ENCODE results near the gene TRH. TPM values are rescaled to one million over a fixed set of nuclear protein-coding genes. Genes with fewer than 3 reads are reported as not detected.

The TRH gene
- total and polyA plus RNA-seq, 2 donors, result 0.52 to 2.9 TPM

DNA sequence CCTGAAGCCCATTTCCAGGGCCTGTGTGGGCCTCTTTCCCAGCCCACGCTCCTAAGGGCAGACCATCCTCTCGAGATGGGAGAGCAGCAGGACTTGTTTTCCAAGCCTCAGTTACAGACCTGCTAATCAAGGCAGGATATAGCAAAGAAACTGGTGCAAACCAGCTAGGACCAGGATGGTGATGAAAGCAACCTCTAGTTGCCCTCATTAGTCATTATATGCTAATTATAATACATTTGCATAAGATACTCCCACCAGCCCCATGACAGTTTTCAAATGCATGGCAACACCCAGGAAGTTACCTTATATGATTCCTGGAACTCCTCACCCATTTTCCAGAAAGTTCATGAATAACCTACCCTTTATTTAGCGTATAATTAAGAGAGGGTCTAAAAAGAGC is 34.4 kb upstream of the TRH start:
- Histone ChIP-seq H3K27me3 (ENCODE audit: control insufficient read depth in 2 of 2, insufficient read depth in 1 of 2, low read length in 1 of 2) (no peaks in the 10 kb centered on the region), H3K36me3 (ENCODE audit: control insufficient read depth in 2 of 2, insufficient read depth in 2 of 2, low read length in 1 of 2) (no peaks in the 10 kb centered on the region), H3K9me3 (ENCODE audit: control insufficient read depth in 2 of 2, insufficient read depth in 1 of 2, low read length in 1 of 2) (no peaks in the 10 kb centered on the region), H3K27ac (ENCODE audit: low read depth in 1 of 2, low read length in 1 of 2) (no peak overlapping the region), H3K4me3 (ENCODE audit: low read length in 2 of 2) (no peak overlapping the region), H3K4me1 (ENCODE audit: control insufficient read depth in 2 of 2, insufficient read depth in 2 of 2, low read length in 2 of 2) (no peaks in the 10 kb centered on the region)
- WGBS, result 98% methylated on average over 3 of the region's 3 CpGs
- DNase-seq (ENCODE audit: low read depth in 6 of 9, low spot score in 9 of 9), result no peak

DNA sequence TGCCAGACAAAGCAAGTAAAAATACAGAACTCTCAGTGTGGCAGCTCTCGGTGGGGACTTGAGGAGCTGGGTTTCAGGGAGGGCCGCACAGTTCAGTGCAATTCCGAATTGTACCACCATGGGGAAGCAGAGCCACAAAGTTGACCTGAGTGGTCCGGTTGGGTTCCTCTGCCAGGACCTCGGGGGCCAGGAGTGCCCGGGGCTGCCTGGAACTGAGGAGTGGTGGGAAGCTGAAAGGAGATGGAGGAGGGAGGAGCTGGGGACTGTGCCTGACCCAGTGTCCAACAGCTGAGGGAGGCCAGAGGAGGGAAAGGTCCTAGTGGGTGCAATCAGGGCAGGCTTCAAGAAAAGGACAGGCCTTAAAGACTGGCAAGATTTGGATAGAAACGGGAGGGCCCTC is 32.2 kb upstream of the TRH start:
- WGBS, result 22% methylated on average over 7 of the region's 7 CpGs
- Histone ChIP-seq H3K27me3 (ENCODE audit: control insufficient read depth in 2 of 2, insufficient read depth in 1 of 2, low read length in 1 of 2) (no peaks in the 10 kb centered on the region), H3K36me3 (ENCODE audit: control insufficient read depth in 2 of 2, insufficient read depth in 2 of 2, low read length in 1 of 2) (no peaks in the 10 kb centered on the region), H3K4me1 (ENCODE audit: control insufficient read depth in 2 of 2, insufficient read depth in 2 of 2, low read length in 2 of 2) (no peaks in the 10 kb centered on the region), H3K9me3 (ENCODE audit: control insufficient read depth in 2 of 2, insufficient read depth in 1 of 2, low read length in 1 of 2) (no peaks in the 10 kb centered on the region), H3K4me3 (ENCODE audit: low read length in 2 of 2) (no peak overlapping the region), H3K27ac (ENCODE audit: low read depth in 1 of 2, low read length in 1 of 2) (no peak overlapping the region)
- DNase-seq (ENCODE audit: low read depth in 6 of 9, low spot score in 9 of 9), result peak in 6 of 9 donors; percentile 39 to 70 (median 51)

GRCh38 chr3:129943020-129943419 is 31.5 kb upstream of the TRH start:
- DNase-seq (ENCODE audit: low read depth in 6 of 9, low spot score in 9 of 9), result no peak
- 95% methylated on average over 3 of the region's 3 CpGs for WGBS
- no peaks in the 10 kb centered on the region for H3K36me3 ChIP-seq (ENCODE audit: control insufficient read depth in 2 of 2, insufficient read depth in 2 of 2, low read length in 1 of 2)
- no peak overlapping the region for H3K27ac ChIP-seq (ENCODE audit: low read depth in 1 of 2, low read length in 1 of 2)
- no peaks in the 10 kb centered on the region for H3K9me3 ChIP-seq (ENCODE audit: control insufficient read depth in 2 of 2, insufficient read depth in 1 of 2, low read length in 1 of 2)
- no peak overlapping the region for H3K4me3 ChIP-seq (ENCODE audit: low read length in 2 of 2)
- H3K27me3 ChIP-seq (ENCODE audit: control insufficient read depth in 2 of 2, insufficient read depth in 1 of 2, low read length in 1 of 2), result no peaks in the 10 kb centered on the region
- H3K4me1 ChIP-seq (ENCODE audit: control insufficient read depth in 2 of 2, insufficient read depth in 2 of 2, low read length in 2 of 2), result no peaks in the 10 kb centered on the region

GRCh38 chr3:129944709-129945108 is 29.8 kb upstream of the TRH start:
- Histone ChIP-seq H3K27ac (ENCODE audit: low read depth in 1 of 2, low read length in 1 of 2) (no peak overlapping the region), H3K9me3 (ENCODE audit: control insufficient read depth in 2 of 2, insufficient read depth in 1 of 2, low read length in 1 of 2) (no peaks in the 10 kb centered on the region), H3K4me3 (ENCODE audit: low read length in 2 of 2) (no peak overlapping the region), H3K4me1 (ENCODE audit: control insufficient read depth in 2 of 2, insufficient read depth in 2 of 2, low read length in 2 of 2) (no peaks in the 10 kb centered on the region), H3K36me3 (ENCODE audit: control insufficient read depth in 2 of 2, insufficient read depth in 2 of 2, low read length in 1 of 2) (no peaks in the 10 kb centered on the region), H3K27me3 (ENCODE audit: control insufficient read depth in 2 of 2, insufficient read depth in 1 of 2, low read length in 1 of 2) (no peaks in the 10 kb centered on the region)
- no peak for DNase-seq (ENCODE audit: low read depth in 6 of 9, low spot score in 9 of 9)
- 97% methylated on average over 7 of the region's 7 CpGs for WGBS

GRCh38 chr3:129947538-129948240 is 26.8 kb upstream of the TRH start:
- Histone ChIP-seq H3K27me3 (ENCODE audit: control insufficient read depth in 2 of 2, insufficient read depth in 1 of 2, low read length in 1 of 2) (no peaks in the 10 kb centered on the region), H3K4me3 (ENCODE audit: low read length in 2 of 2) (no peak overlapping the region), H3K9me3 (ENCODE audit: control insufficient read depth in 2 of 2, insufficient read depth in 1 of 2, low read length in 1 of 2) (no peaks in the 10 kb centered on the region), H3K4me1 (ENCODE audit: control insufficient read depth in 2 of 2, insufficient read depth in 2 of 2, low read length in 2 of 2) (peaks cover 7 to 17% of the 10 kb centered on the region in 2 donors), H3K36me3 (ENCODE audit: control insufficient read depth in 2 of 2, insufficient read depth in 2 of 2, low read length in 1 of 2) (no peaks in the 10 kb centered on the region), H3K27ac (ENCODE audit: low read depth in 1 of 2, low read length in 1 of 2) (no peak overlapping the region)
- DNase-seq (ENCODE audit: low read depth in 6 of 9, low spot score in 9 of 9), result no peak
- 71% methylated on average over 8 of the region's 8 CpGs for WGBS

DNA sequence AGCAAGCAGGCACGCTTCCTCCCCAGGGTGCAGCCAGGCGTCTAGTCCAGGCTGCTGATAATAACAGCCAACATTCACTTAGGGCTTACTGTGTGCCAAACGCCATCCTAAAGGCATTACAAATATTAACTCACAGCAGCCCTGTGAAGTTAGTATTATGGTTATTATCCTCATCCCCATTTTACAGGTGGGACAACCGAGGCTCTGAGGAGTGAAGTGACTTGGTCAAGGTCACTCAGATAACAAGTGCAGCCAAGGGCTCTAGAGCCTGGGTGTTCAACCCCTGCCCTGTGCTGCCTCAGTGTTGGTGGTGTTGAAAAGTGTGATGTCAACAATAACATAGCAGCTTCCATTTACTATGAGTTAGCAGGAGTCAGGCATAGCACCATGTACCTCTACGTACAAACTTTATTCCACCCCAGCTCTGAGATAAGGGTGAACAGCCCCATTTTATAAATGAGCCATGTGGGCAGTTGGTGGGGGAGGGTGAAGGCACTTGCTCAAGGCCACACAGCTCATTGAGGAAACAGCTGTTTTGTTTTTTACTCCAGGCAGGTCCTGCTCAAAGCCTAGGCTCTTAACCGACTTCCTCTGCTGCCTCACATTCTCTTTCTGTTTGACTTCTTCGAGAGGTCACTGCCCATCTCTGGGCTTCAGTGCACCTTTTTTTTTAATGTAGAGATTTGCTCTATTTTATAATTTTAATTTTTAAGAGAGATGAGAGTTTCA is 24.0 kb upstream of the TRH start:
- 62% methylated on average over 7 of the region's 7 CpGs for WGBS
- Histone ChIP-seq H3K4me3 (ENCODE audit: low read length in 2 of 2) (no peak overlapping the region), H3K9me3 (ENCODE audit: control insufficient read depth in 2 of 2, insufficient read depth in 1 of 2, low read length in 1 of 2) (peaks cover 0 to 7% of the 10 kb centered on the region in 2 donors), H3K27me3 (ENCODE audit: control insufficient read depth in 2 of 2, insufficient read depth in 1 of 2, low read length in 1 of 2) (no peaks in the 10 kb centered on the region), H3K36me3 (ENCODE audit: control insufficient read depth in 2 of 2, insufficient read depth in 2 of 2, low read length in 1 of 2) (no peaks in the 10 kb centered on the region), H3K4me1 (ENCODE audit: control insufficient read depth in 2 of 2, insufficient read depth in 2 of 2, low read length in 2 of 2) (peaks cover 25 to 41% of the 10 kb centered on the region in 2 donors), H3K27ac (ENCODE audit: low read depth in 1 of 2, low read length in 1 of 2) (no peak overlapping the region)
- peak in 1 of 9 donors; percentile 51 for DNase-seq (ENCODE audit: low read depth in 6 of 9, low spot score in 9 of 9)

DNA sequence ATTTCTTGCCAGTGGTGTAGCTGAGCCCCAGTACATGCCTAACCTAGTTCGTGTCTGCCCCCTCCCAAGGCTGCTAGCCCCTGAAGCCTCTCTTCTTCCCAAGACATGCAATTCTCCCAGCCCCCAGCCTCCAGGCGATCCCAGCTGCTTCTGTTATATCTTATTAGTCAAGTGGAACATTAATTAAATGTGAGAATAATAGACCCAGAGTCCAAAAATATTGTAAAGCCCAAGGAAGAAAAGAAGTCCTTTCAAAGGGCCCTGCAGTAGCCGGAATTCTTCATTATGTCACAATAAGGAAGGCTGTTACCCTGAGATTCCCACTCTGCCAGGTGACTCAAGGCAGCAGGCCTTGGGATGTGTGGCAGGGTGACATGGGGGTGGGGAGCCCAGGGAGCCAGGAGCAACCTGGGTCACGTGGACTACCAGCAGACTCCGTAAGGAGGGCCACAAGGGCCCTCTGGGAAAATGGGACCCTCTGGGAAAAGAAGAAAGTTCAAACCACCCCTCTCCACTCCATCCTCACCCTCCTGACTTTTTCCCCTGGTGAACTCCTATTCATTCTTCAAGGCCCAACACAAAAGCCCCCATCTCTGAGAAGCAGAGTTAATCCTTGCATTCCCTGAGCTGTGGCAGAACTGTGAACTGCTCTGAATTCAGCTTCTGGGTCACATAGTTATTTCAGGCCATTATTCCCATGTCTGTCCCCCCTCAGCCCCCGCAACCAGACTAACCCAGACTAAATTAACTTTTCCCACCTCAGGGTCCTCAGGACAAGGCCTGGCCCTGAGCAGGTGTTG is 21.8 kb upstream of the TRH start:
- H3K27me3 ChIP-seq (ENCODE audit: control insufficient read depth in 2 of 2, insufficient read depth in 1 of 2, low read length in 1 of 2), result no peaks in the 10 kb centered on the region
- peaks cover 25 to 41% of the 10 kb centered on the region in 2 donors for H3K4me1 ChIP-seq (ENCODE audit: control insufficient read depth in 2 of 2, insufficient read depth in 2 of 2, low read length in 2 of 2)
- 95% methylated on average over 6 of the region's 6 CpGs for WGBS
- H3K27ac ChIP-seq (ENCODE audit: low read depth in 1 of 2, low read length in 1 of 2), result no peak overlapping the region
- H3K4me3 ChIP-seq (ENCODE audit: low read length in 2 of 2), result no peak overlapping the region
- H3K9me3 ChIP-seq (ENCODE audit: control insufficient read depth in 2 of 2, insufficient read depth in 1 of 2, low read length in 1 of 2), result peaks cover 0 to 7% of the 10 kb centered on the region in 2 donors
- no peaks in the 10 kb centered on the region for H3K36me3 ChIP-seq (ENCODE audit: control insufficient read depth in 2 of 2, insufficient read depth in 2 of 2, low read length in 1 of 2)
- no peak for DNase-seq (ENCODE audit: low read depth in 6 of 9, low spot score in 9 of 9)

- 22% methylated on average over 5 of the region's 5 CpGs for WGBS
- no peak overlapping the region for H3K4me3 ChIP-seq (ENCODE audit: low read length in 2 of 2)
- no peaks in the 10 kb centered on the region for H3K36me3 ChIP-seq (ENCODE audit: control insufficient read depth in 2 of 2, insufficient read depth in 2 of 2, low read length in 1 of 2)
Measured at GRCh38 chr3:129953621-129954020, 20.9 kb upstream of the TRH start.

GRCh38 chr3:129954514-129954913 is 20.0 kb upstream of the TRH start:
- Histone ChIP-seq H3K27ac (ENCODE audit: low read depth in 1 of 2, low read length in 1 of 2) (peak overlapping the region; percentile 25 to 44), H3K27me3 (ENCODE audit: control insufficient read depth in 2 of 2, insufficient read depth in 1 of 2, low read length in 1 of 2) (no peaks in the 10 kb centered on the region), H3K36me3 (ENCODE audit: control insufficient read depth in 2 of 2, insufficient read depth in 2 of 2, low read length in 1 of 2) (no peaks in the 10 kb centered on the region), H3K4me3 (ENCODE audit: low read length in 2 of 2) (no peak overlapping the region), H3K4me1 (ENCODE audit: control insufficient read depth in 2 of 2, insufficient read depth in 2 of 2, low read length in 2 of 2) (peaks cover 25 to 41% of the 10 kb centered on the region in 2 donors), H3K9me3 (ENCODE audit: control insufficient read depth in 2 of 2, insufficient read depth in 1 of 2, low read length in 1 of 2) (peaks cover 0 to 7% of the 10 kb centered on the region in 2 donors)
- 66% methylated on average over 2 of the region's 2 CpGs for whole genome bisulfite sequencing
- DNase-seq (ENCODE audit: low read depth in 6 of 9, low spot score in 9 of 9), result peak in 1 of 9 donors; percentile 49

More at GRCh38 chr3:129953621-129954020, 20.9 kb upstream of the TRH start:
- Histone ChIP-seq H3K9me3 (ENCODE audit: control insufficient read depth in 2 of 2, insufficient read depth in 1 of 2, low read length in 1 of 2) (peaks cover 0 to 7% of the 10 kb centered on the region in 2 donors), H3K27ac (ENCODE audit: low read depth in 1 of 2, low read length in 1 of 2) (peak overlapping the region in 1 of 2 donors; percentile 44), H3K27me3 (ENCODE audit: control insufficient read depth in 2 of 2, insufficient read depth in 1 of 2, low read length in 1 of 2) (no peaks in the 10 kb centered on the region), H3K4me1 (ENCODE audit: control insufficient read depth in 2 of 2, insufficient read depth in 2 of 2, low read length in 2 of 2) (peaks cover 25 to 41% of the 10 kb centered on the region in 2 donors)
- peak in 1 of 9 donors; percentile 53 for DNase-seq (ENCODE audit: low read depth in 6 of 9, low spot score in 9 of 9)
